ENCODE results near the gene SEC14L2.
A peak's percentile ranks its signal among the peaks of the same experiment; 100 is the strongest.

Gene SEC14L2

DNA sequence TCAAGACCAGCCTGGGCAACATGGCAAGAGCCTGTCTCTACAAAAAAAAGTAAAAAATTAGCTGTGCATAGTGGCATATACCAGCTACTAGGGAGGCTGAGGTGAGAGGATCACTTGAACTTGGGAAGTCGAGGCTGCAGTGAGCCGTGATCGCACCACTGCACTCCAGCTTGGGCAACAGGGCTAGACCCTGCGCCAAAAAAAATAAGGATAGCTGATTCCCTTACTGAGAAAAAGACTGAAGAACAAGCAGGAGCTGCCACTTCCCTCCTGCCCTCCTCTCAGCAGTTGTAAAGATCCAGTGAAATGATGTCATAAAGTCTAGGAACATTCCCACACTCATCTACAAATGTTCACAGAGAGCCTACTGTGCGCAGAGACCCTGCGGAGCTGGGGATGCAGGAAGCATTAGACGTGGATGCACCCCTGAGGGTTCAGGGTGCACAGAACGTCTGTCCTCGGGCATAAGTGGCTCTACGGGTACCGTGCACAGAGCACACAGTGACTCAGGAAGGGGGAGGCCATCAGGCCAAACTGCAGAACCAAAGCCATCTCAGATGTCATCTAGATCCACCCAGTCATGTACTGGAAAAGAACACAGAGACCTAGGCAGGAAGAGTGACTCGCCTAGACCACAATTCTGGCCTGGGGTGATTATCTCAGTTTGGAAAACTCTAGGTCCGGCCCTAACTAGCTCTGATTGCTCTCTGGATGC is 11.7 kb downstream of the SEC14L2 start:
- DNase-seq, result no peak

DNA sequence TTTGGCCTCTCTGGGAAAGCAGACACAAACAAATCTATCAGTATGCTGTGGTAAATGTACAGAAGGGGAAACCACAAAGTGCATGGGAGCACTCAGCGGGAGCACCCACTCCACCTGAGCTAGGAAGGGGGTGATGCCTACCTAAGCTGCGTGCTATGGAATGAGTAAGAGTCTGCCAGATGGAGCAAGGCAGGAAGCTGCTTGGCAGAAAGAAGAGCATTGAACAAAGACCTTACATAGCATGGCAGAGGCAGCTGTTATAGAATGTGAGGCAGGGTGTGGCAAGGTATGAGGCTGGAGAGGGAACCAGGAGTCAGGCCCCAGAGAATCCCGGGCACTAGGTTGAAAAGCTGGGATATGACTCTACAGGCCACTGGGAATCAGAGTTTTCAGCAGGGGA is 15.0 kb downstream of the SEC14L2 start:
- no peak for DNase-seq

DNA sequence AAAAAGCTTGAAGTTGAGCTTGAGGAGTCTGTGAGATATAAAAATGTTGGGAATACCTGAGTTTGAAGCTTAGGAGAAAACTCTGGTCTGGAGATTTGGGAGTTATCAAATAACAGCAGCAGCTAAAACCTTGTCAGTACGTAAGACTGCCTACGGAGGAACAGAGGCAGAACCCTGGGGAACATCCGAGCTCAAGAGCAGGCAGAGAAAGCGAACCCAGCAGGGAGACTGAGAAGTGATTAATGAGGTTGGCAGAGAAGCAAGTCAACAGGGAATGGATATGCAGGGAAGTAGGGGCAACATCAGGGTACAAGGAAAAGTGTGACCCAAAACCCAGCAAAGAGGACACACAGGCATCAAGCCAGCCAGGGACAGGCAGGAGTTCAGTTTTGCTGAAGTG is 16.2 kb downstream of the SEC14L2 start:
- no peak for DNase-seq

DNA sequence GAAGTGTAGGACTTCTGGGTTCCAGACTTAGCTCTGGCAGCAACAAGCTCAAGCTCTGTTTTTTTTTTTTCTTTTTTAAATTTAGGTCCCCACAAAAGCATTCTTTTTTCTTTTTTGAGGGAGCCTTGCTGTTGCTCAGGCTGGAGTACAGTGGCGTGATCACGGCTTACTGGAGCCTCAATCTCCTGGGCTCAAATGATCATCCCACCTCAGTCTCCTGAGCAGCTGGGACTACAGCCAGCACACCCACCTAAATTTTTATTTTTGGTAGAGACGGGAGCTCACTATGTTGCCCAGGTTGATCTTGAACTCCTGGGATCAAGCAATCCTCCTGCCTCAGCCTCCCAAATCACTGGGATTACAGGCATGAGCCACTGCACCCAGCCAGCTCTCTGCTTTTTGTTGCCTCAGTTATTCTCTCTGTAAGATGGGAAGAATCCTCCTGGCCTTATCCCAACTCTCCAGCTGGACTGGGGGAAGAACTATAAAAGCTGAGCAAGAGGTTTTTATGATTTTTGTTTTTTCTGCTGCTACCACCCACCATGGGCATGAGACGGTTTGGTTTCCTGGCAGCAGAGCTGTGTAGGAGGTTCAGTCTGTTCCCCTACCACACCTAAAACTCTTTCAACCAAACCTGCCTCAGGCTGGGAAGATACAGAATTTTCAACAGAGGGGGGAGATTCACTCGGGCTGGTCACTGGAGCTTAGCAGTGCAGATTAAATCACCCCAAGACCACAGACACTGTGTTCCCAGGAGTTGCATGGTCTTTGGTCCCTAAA is 17.1 kb downstream of the SEC14L2 start:
- no peak for DNase-seq

DNA sequence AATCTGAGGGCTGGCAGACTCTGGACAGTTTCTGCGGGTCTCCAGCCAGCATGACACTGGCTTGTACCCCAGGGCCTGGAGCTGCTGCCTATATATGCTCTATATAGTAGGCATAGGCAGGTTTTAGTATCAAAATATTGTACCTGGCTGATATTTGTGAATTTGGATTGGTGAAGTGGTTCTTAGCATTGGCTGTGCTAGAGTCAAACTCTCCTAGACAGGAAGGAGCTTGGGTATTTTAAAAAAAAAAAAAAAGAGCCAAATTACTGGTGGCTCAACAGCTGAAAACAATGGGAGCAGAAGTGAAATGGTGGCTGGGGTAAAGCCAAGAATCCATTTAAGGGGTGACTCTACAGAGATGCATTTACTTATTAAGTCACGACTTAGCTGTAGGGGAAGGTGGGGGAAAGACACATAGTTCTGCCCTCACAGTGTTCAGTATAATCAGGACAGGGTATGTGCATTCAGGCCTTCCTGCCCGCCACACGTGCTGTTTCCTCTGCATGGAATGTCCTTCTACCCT is 17.8 kb downstream of the SEC14L2 start:
- DNase-seq, result no peak

DNA sequence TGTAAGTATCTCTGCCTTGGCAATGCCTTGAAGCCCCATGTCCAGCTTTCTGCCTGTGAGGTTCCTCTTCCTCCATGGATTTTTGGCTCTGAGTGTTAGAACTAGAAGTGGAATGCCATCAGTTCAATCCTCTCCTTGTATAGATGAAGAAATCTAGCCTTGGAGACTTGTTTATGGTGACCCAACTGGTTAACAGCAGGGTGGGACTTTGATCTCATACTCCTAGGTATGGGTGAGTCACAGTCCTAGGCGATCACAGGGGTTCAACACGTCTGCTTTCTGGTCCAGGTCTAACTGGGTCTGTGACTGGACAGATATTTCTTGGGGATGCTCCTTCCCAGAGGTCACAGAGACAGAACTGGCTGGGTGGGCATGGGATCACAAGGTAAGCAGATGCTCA is 19.6 kb downstream of the SEC14L2 start:
- no peak for DNase-seq

DNA sequence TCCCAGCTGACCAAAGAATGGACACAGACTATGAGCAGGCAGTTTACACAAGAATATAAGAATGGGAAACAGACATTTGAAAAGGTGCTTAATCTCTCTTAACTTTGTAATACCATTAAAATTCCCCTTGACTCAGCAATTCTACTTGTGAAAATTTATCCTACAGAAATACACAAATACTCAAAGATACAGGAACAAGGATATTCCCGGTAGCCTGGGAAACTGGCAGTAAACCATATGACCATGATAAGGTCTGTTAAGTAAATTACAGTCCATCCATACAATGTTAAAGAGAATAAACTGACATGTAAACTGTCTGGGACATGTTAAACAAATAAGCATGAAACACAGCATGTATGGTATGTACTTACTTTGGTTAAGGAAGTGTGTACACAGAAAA is 20.0 kb downstream of the SEC14L2 start:
- DNase-seq, result no peak

DNA sequence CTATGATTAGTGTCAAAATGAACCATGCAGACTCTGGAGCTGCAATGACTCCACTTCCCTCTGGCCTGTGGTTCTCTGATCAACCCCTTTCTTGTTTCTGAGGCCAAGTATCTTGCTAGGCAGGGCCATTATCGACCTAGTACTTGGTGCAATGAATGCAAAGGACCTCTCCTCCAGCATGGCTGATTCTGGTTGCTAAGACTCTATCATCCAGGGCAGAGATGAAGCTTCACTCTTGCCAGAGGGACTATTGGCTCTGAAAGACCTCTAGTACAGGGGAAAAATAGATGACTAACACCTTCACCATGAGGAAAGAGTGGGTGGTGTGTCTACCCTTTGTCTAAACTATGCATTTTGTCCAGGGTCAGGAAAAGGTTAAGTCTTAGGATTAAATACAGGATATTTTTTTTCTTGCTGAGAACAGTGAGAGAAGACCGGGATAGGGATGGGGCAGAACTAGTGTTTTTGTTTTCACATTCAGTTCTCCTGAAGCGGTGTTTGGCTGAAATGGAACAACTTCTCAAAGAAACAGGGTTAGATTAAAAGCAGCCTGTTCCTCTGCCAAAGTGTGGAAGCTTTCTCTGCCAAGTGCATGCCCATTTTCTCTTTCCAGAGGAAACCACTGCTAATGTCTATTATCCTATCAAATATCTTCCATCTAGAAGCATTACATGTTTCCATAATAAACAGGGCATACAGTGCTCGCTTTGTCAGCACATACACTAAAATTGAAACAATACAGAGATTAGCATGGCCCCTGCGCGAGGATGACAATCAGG is 23.7 kb downstream of the SEC14L2 start:
- no peak for DNase-seq

DNA sequence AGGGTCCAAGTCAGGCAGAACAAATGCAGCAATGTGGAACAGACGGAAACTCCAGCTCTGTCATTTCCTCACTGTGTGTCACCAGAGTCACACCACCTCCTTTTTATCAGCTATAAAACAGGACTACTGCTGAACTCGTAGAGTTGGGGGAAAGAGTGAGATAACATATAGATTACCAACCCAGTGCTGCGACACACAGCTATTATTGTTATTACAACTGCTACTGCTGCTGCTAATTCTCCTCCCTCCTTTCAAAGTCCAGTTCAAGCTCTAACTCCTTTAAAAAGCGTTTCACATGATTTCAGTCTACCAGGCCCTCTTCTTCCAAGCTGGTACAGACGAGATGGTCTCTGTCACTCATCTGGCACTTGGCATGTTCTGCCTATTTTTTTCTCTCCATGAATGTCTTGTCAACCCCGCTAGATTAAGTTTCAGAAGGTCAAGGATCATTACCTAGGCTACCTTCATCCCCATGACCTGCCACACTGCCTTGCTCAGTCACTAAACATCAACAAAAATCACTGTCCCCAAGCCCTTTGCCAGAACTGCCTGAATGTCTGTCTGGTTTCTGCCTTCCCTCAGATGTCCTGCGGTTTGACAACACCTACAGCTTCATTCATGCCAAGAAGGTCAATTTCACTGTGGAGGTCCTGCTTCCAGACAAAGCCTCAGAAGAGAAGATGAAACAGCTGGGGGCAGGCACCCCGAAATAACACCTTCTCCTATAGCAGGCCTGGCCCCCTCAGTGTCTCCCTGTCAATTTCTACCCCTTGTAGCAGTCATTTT is 25.1 kb downstream of the SEC14L2 start:
- DNase-seq, result no peak

DNA sequence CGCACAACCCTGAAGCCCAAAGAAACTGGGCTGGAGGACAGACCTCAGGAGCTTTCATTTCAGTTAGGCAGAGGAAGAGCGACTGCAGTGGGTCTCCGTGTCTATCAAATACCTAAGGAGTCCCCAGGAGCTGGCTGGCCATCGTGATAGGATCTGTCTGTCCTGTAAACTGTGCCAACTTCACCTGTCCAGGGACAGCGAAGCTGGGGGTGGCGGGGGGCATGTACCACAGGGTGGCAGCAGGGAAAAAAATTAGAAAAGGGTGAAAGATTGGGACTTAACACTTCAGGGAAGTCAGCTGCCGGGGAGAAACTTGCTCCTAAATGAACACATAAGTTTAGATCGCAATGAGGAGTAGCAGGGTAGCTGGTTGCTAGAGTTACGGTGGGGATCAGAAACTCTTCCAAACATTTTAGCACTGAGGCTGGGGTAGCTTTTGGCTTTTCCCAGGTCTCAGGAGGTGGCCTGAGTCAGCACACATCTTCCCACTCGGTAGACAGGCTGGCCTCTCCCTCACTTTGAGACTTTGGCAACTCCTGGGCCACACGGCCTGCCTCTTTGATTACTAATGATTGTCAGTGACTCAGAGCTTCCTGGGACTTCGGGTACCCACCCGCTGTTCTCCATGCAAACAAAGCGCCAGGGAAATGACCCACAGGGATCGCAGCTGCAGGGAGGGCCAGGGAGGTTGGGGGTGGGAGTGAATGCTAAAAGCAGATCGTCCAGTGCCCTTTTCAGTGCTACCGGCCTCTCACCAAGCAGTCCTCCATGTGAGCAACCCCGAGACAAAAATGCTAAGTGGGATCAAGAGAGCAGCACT is 25.9 kb downstream of the SEC14L2 start:
- DNase-seq, result peak; percentile 60

DNA sequence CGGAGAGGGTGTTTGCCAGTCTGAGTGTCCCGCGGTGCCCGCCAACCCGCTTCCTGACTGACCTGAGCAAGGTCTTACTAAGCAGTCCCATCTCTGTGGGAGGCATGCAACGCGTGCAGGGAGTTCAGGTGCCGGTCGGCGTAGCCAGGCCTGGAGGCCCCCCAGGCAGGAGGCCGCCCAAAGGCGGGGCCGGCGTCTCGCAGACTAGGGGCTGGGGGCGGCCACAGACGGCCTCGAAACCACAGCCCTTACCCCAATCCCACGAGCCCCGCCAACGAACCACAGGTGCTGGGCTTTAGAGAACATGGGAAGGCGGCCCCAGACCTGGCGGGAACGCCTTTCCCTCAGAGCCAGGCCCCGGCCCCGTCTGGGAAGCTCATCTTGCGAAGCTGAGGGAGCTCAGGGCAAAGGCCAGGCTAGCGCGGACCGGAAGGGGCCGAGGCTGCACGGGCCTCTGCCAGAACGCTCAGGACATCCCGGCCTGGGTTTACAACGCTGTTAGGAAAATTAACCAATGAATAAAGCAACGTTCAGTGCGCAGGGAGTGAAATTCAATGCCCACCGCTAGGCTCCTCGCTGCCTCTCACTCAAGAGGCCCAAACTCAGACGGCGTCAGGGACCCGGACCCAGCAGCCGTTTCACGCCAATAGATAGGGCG is 26.6 kb downstream of the SEC14L2 start:
- DNase-seq, result peak; percentile 68

DNA sequence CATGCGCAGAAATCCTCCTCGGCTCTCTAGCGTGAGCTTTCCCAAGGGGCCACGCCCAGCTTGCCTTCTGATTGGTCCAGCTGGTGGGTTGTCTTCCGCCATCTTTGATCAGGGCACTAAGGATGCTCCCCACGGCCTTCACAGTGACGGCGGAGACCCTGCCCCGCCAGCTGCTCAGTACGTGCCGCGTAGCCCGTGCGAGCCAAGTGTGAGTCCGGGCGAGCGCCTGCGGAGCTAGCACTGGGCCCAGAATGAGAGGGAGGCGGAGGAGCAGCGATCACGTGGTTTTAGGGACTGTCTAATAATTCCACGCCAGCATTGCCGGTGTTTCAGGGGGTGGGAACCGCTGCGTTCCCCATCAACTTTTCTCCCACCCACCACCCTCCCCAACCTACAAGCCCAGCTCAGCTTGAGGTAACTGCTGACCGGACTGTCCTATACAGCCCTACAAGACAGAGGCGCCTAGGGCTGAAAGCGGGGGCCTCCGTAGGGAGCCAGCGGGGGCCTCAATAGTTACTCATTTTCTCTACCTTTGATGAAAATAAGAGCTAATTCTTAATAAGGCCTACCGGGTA is 27.2 kb downstream of the SEC14L2 start:
- peak; percentile 100 for DNase-seq

DNA sequence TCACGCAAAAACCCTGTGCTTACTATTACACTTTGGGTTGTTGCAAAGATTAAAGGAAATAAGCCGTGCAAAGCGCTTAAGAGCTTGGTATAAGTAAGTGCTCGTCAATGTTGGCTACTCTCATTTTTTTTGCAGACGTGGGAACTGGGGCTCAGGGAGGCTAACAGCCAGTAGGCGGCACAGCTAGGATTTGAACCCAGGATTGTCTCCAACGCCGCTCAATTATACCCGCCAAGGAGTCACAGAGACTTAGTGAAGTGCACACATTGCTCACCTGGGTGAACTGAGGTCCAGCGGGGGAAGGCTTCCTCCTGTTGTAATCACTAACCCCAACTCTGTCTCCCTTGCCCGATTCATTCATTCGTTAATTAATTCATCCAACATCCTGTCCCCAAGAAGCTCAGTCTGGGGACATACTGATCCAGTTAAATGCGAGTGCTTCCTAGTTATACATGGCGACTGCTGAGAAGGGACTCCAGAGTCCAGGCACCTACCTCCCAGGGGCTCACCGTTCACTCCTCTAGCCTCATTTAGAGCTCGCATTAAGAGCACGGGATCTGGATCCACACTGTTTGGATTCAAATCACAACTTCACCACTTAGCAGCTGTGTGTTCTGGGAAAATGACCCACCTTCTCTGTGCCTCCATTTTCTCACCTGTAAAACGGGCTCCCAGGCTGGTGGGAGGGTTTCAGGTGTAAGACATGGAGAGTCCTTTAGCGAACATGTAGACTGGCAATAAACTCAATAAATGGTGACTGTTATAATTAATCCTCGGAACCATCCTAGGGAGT is 27.9 kb downstream of the SEC14L2 start:
- peak; percentile 49 for DNase-seq

DNA sequence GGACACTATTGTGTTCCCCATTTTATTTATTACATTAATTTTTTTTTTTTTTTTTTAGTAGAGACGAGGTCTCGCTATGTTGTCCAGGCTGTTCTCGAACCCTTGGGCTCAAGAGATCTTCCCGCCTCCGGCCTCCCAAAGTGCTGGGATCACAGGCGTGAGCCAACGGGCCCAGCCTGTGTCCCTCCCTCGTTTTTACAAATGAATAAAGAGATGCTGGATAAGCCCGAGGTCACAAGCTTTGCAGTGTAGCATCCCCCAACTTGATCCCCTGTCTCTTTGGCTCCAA is 28.5 kb downstream of the SEC14L2 start:
- DNase-seq, result no peak

DNA sequence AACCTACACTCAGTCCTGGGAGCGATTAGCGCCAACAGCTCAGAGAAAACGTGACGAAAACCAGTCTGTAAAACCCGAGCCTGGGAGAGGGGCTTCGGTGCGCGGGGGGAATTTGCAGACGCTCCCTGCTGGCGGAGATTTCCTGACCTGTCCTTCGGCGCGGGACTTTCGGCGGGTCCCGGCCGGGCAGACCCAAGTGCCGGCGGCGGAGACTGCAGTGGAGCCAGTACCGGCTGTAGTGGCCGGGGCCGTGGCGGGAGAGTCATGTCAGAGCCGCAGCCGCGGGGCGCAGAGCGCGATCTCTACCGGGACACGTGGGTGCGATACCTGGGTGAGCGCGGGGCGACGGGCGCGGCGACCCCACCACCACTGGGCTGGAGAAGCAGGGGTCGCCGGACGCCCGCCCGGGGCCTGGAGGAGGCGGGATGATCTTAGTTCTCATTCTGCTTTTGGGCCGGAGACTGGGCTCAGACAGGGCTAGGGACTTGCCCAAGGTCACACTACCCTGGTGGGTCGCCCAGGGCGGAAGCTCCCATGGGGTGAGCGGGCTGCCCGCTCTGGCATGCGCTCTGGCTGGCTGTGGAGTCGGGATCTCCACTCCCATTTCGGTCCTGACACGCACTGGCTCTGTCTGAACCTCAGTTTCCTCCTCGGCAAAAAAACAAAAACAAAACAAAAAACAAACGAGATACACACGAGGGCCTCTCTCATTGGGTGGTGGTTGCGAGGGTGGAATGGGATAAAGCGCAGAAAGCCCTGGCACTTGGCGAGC is 29.0 kb downstream of the SEC14L2 start, which contains the start of gene MTFP1:
TSS of gene MTFP1 (plus strand) at position 153 of the 772 bp plus-strand sequence. CDS start at position 265, 112 bp downstream.
- DNase-seq, result peak; percentile 71

DNA sequence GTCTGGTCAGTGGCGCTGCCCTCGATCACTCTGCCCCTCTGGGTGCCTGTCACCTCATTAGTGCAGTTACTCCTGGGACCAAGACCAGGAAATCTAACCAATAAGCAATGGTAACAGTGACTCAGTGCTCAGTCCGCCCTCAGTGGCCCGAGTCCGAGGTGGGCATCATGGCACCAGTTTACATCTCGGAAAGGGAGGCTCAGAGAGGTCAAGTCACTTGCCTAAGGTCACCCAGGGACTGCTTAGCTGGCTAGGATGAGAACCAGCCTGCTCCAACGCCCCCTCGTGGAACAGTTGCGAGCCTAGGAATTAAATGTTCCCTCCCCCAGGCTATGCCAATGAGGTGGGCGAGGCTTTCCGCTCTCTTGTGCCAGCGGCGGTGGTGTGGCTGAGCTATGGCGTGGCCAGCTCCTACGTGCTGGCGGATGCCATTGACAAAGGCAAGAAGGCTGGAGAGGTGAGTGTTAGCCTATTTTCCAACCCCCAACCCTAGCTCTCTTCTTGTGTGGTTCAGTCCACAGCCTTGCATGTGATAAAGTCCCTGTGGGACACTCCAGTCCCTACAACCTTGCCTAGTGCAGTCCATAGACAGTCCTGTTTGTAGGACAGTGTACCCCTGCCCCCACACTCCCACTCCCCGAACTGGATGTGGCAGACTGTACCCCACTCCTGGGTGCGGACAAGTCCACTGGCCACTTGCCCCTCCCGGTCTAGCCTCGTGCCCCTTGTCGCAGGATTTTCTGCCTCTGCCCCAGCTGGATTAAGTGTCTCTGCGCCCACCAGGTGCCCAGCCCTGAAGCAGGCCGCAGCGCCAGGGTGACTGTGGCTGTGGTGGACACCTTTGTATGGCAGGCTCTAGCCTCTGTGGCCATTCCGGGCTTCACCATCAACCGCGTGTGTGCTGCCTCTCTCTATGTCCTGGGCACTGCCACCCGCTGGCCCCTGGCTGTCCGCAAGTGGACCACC is 29.9 kb downstream of the SEC14L2 start:
- peak; percentile 94 for DNase-seq

DNA sequence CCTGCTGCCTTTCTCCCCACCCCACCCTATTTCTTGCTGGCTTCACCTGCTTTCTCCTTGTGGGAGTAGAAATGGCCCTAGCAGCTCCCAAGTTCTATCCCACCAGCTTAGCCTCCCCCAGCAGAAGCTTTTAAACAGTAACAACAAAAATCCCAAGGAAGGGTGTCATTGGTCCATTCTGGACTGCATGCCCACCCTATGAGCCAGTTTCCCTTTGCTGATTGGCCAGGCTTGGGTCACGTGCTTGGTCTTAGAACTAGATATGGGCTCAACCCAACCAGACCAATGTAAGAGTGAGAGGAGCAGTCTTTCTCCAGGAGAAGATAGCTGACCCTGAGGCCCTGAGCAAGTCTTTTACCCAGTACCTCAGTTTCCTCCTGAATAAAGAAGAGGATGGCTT is 31.1 kb downstream of the SEC14L2 start:
- no peak for DNase-seq

DNA sequence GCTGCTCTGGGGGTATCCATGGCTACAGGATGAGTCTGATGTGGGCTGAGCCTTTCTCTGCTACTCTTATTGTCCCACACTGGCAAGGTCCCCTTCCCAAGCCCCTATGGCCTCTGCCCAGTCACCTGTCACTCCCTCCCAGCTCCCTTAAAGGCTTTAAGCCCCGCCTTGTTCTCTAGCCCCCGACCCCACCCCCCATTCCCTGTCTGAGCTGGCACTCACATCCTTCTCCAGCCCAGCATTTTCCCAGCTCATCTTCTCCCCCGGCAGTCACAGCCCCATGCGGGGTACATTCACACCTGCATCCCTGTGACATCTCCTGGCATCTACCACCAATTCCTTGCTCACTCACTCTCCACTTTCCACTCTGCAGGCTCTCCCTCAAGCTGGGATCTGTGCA is 33.1 kb downstream of the SEC14L2 start:
- DNase-seq, result no peak
